ENCODE data around the gene CUL2. TPM values are rescaled to one million over a fixed set of nuclear protein-coding genes. Genes with fewer than 3 reads are reported as not detected.
"Not testable (repeated sequence)": the region's sequence is repeated elsewhere in the genome, so short reads cannot be mapped to it uniquely, and the experiment has no call there.

Gene CUL2
- total RNA-seq, 1 donor from 2014 or later, result 31.2 TPM

DNA sequence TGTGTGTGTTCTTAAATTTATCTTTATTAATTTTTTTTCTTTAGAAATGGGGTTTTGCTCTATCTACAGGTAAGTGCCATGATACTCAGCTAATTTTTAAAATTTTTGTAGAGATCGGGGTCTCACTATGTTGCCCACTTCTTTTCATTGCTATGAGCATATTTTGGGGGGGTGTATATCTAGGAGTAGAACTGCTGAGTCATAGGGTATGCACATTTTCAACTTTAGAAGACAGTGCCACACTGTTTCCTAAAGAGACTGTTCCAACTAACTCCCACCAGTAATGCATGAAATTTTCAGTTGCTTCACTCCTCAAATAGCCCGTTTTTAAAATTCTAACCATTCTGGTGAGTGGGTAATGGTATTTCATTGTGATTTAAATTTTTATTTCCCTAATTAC lies 108.3 kb downstream of the CUL2 start:
- no peak for DNase-seq (ENCODE audit: low read depth)

DNA sequence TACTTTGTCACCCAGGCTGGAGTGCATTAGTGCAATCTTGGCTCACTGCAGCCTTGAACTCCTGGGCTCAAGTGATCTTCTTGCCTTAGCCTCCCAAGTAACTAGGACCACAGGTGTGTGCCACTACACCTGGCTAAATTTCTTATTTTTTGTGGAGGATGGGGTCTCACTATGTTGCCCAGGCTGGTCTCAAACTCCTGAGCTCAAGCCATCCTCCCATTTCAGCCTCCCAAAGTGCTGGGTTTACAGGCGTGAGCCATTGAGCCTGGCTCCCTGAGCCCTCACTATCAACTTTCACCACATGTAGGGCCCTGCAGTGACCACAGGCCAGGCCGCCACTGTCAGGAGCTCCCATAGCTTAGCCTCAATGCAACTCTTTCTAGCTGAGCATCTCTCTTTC lies 110.2 kb downstream of the CUL2 start:
- no peak for DNase-seq (ENCODE audit: low read depth)

DNA sequence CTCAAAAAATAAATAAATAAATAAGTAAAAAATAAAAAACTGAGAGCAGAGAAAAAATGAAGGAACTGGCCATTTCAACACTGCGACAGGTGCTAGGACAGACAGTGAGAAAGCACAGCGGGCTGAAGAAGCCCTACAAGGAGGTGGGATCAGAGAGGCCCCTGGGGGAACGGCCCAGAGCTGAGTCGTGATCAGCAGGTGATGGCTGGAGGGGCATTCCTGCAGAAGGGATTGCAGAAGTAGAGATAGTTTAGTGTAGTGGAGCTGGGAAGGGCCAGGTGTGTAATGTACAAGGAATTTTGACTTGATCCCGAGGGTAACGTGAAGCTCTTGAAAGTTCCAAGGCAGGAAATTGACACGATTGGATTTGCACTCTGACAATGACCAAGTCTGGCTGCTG lies 112.1 kb downstream of the CUL2 start:
- no peak for DNase-seq (ENCODE audit: low read depth)

DNA sequence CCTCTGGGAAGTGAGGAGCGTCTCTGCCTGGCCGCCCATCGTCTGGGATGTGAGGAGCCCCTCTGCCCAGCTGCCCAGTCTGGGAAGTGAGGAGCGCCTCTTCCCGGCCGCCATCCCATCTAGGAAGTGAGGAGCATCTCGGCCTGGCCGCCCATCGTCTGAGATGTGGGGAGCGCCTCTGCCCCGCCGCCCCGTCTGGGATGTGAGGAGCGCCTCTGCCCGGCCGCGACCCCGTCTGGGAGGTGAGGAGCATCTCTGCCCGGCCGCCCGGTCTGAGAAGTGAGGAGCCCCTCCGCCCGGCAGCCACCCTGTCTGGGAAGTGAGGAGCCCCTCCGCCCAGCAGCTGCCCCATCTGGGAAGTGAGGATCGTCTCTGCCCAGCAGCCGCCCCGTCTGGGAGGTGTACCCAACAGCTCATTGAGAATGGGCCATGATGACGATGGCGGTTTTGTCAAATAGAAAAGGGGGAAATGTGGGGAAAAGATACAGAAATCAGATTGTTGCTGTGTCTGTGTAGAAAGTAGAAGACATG lies 113.7 kb downstream of the CUL2 start:
- not testable (repeated sequence) for DNase-seq (ENCODE audit: low read depth)

DNA sequence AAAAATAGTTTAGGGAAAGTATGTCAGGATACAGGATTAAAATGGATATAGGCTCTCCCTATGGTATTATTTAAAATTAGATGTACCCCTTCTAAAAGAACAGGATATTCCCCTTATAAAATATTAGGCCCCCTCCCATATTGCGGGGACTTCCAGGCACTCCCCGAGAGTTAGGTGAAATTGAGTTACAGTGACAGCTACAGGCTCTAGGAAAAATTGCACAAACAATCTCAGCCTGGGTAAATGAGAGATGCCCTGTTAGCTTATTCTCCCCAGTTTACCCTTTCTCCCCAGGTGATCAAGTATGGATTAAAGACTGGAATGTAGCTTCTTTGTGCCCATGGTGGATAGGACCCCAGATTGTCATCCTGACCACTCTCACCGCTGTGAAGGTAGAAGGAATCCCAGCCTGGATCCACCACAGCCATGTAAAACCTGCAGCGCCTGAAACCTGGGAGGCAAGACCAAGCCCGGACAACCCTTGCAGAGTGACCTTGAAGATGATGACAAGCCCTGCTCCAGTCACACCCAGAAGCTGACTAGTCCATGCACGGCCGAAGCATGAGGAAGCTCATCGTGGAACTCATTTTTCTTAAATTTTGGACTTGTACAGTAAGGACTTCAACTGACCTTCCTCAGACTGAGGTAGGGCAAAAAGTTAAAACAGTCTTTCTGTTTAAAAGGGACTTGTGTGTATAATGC lies 115.6 kb downstream of the CUL2 start:
- not testable (repeated sequence) for DNase-seq (ENCODE audit: low read depth)

DNA sequence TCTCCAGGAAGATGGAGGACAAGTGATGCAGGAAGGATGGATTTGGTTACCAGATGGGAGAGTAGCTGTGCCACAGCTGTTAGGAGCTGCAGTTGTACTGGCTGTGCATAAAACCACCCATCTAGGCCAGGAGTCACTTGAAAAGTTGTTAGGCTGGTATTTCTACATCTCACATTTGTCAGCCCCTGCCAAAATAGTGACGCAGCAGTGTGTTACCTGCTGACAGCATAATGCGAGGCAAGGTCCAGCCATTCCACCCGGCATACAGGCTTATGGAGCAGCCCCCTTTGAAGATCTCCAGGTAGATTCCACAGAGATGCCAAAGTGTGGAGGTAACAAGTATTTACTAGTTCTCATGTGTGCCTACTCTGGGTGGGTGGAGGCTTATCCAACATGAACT lies 116.4 kb downstream of the CUL2 start:
- not testable (repeated sequence) for DNase-seq (ENCODE audit: low read depth)

DNA sequence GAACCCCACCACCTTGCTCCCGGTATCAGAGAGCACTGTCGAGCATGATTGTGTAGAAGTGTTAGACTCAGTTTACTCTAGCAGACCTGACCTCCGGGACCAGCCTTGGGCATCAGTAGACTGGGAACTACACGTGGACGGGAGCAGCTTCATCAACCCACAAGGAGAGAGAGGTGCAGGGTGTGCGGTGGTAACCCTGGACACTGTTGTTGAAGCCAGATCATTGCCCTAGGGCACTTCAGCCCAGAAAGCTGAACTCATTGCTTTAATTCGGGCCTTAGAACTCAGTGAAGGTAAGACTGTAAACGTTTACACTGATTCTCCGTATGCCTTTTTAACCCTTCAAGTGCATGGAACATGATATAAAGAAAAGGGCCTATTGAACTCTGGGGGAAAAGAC lies 117.0 kb downstream of the CUL2 start:
- not testable (repeated sequence) for DNase-seq (ENCODE audit: low read depth)

DNA sequence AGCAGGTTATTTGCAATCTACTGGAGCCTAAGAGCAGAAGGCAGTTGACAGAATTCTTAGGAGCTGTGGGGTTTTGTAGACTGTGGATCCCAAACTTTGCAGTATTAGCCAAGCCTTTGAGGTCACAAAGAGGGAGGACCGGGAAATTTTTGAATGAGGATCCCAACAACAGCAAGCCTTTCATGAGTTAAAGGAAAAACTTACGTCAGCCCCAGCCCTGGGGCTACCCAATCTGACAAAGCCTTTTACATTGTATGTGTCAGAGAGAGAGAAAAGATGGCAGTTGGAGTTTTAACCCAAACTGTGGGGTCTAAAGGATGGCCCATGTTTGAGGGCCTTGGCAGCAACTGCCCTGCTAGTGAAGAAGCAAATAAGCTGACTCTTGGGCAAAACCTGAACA lies 117.5 kb downstream of the CUL2 start:
- not testable (repeated sequence) for DNase-seq (ENCODE audit: low read depth)

DNA sequence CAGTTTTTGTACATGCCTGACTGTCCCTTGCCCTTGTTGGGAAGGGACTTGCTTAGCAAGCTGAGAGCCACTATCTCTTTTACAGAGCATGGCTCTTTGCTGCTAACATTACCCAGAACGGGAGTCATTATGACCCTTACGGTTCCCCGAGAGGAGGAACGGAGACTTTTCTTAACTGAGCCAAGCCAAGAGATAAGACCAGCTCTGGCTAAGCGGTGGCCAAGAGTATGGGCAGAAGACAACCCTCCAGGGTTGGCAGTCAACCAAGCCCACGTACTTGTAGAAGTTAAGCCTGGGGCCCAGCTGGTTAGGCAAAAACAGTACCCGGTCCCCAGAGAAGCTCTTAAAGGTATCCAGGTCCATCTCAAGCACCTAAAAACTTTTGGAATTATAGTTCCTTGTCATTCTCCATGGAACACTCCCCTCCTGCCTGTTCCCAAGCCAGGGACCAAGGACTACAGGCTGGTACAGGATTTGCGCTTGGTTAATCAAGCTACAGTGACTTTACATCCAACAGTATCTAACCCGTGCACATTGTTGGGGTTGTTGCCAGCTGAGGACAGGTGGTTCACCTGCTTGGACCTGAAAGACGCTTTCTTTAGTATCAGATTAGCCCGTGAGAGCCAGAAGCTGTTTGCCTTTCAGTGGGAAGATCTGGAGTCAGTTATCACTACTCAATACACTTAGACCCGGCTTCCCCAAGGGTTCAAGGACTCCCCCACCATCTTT lies 118.4 kb downstream of the CUL2 start:
- DNase-seq (ENCODE audit: low read depth), result not testable (repeated sequence)

DNA sequence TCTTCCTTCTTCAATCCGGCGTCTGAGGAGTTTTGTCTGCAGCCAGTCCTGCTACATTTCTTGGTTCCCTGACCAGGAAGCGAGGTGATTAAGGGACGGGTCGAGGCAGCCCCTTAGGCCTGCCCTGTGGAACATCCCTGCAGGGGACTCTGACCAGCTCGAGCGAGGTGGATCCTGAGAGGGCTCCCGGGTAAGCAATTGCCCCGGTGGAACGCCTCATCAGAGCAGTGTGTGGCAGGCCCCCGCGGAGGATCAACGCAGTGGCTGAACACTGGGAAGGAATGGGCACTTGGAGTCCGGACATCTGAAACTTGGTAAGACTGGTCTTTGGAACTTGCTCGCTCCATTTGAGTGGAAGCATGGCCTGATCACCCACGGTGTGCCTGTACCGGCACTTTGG lies 121.0 kb downstream of the CUL2 start:
- DNase-seq (ENCODE audit: low read depth), result no peak

DNA sequence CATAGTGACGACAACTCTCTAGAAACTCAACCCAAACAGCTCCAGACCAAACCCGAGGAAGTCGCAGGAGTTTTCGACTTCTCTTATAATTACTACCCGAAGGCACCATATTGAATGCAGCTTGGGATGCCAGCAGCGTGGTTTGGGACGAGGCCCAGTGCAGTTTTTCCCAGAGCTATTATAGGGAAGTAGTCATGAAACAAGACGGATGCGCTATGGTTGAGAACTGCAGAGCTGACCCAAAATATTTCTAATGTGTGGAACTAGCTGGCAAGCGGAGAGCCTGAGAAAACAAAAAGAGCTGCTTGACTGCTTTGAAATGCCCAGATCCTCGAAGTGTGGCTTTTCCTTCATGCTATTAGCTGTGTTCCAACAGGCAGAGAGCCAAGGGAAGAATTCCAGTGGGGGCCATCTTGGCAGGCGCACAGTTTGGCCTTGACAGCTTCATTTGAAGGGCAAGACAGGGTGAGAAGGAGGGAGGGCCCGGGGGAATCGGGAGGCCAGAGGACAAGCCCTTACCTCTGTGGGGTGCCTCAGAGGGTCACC lies 122.7 kb downstream of the CUL2 start:
- DNase-seq (ENCODE audit: low read depth), result peak; percentile 66

DNA sequence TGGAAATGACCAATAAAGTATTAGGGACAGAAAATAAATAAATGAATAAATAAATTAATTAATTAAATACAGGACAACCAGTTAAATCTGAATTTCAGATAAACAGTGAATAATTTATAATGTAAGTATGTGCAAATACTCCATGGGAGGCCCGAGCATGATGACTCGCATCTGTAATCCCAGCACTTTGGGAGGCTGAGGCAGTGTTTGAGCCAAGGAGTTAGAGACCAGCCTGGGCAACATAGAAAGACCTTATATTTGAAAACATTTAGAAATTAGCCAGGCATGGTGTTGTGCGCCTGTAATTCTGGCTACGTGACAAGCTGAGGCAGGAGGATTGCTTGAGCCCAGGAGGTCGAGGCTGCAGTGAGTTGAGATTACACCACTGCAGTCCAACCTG lies 123.7 kb downstream of the CUL2 start:
- no peak for DNase-seq (ENCODE audit: low read depth)

DNA sequence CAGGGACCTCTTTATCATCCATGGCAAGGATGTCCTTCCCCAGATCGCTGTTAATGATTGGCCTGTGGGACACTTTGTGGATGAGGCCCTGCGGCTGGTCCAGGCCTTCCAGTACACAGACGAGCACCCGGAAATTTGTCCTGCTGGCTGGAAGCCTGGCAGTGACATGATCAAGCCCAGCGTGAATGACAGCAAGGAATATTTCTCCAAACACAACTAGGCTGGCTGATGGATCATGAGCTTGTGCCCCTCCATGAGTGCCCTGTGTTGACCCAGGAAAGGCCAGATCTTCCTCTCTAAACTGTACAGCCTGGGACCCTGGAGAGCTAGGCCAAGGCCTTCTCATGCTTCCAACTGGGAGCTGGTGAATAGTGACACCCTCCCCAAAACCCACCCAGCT lies 124.1 kb downstream of the CUL2 start:
- DNase-seq (ENCODE audit: low read depth), result no peak

DNA sequence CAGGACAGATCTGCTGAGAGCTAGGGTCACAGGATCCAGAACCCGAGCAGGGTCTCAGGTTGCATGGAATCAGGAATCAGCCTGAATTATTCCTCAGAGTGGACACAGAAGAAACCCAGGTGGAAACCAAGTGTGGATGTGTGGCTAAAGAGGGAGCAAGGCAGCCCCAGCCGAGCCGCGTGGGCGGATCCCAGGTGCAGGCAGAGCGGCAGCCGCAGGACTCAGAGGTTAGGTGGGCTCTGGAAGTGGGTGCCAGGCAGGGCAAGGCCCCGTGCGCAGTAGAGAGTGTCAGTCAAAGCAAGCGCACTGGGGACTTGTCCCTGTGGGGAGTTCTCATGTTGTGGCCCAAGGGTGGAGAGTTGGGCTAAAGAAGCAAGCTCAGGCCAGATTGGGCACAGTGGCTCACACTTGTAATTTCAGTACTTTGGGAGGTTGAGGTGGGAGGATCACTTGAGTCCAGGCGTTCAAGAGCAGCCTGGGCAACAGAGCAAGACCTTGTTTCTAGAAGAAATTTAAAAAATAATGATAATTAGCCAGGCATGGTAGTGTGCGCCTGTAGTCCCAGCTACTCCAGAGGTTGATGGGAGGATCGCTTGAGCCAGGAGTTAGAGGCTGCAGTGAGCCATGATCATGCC lies 125.9 kb downstream of the CUL2 start:
- DNase-seq (ENCODE audit: low read depth), result no peak

DNA sequence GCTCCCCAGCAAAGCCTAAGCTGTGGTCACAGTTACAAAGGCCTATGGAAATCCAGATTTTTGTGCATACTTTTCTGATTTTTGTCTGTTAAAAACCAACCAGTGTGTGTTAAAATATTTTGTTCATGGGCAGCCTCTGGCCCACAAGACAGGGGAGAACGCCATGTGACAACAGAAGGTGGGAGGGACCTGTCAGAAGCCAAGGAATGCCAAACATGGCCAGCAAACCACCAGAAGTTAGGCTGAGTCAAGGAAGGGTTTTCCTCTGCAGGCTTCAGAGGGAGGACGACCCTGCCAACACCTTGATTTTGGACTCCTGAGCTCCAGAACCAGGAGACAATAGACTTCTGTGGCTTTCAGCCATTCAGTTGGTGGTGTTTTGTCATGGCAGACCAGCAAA lies 127.3 kb downstream of the CUL2 start:
- DNase-seq (ENCODE audit: low read depth), result no peak

DNA sequence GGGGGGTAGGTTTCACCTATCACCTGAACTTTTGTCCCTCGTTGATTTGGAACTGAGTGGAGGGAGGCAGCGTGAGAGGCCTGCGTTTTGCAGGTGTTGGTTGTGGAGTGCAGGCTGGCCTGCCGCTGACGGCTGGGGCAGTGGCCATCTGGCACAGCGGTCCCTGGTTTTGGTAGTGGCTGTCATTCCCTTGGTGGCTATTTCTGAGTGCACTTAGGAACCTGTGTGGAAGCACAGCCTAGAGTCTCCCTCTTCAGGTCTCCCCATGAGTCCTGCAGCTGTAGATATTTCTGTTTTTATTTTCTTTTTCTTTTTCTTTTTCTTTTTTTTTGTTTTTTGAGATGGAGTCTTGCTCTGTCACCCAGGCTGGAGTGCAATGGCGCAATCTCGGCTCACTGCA lies 129.2 kb downstream of the CUL2 start:
- DNase-seq (ENCODE audit: low read depth), result peak; percentile 33

DNA sequence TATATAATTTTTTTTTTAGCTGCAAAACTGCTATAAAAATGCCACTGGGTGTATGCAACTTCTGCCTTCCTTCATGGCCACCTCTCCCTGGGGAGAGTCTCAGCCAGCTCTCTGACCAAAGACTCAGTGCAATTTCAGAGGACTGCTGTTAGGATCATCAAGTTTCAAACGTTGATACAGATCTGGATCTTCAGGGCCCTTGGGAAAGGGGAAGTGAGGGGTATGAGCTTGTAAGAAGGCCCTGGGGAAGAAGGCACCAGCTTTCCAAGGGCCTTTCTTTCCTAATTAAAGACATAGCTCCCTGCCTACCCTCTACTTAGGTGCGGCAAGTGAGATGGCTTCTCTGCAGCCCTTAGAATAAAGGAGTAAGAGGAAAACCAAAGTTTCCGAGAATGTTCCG lies 130.4 kb downstream of the CUL2 start:
- DNase-seq (ENCODE audit: low read depth), result no peak

DNA sequence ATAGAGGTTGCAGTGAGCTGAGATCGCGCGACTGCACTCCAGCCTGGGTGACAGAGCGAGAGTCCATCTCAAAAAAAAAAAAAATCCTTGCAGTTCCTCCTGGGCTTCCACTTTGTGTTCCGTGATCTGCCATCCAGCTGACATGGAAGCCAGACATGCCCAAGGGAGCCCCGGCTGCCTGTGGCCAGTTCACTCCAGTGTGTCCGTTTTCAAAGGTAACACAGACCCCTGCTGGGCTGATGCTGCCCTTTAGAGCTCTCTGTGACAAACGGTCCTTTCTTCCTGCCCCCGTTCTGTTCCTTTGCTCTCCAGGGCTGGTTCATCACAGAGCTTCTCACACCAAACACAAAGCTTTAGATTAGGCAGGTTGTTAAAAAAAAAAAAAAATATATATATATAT lies 130.8 kb downstream of the CUL2 start:
- no peak for DNase-seq (ENCODE audit: low read depth)

Data from myocyte (in vitro differentiated cells).